ENCODE results near the gene SMIM29.

The SMIM29 gene

DNA sequence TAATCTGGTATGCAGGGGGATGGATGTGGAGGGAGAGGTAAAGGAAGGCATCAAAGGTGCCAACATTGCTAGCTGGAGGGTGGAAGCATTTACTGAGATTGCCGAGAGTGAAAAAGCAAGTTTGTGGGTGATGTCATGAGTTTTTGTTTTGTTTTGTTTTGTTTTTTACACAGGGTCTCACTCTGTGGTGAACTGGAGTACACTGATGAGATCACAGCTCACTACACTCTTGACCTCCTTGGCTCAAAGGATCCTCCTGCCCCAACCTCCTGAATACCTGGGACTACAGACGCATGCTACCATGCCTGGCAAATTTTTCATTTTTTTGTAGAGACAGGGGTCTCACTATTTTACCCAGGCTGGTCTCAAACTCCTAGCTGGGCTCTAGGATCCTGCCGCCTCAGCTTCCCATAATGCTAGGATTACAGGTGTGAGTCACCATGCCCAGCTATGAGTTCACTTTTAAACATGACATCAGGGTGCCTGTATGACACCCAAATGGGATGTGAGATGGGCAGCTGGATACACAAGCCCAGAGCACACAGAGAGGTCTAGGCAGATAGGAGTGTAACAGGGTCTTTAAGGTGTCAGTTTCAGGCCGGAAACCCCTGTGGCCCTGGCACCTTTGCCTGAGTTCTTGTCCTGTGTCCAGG is 47.2 kb downstream of the SMIM29 start:
- Histone ChIP-seq H3K4me1 (ENCODE audit: control insufficient read depth, low read length) (peaks cover 8% of the 10 kb centered on the region), H3F3A (ENCODE audit: control insufficient read depth, insufficient read depth) (peaks cover 4% of the 10 kb centered on the region; the same call in 1 of the 2 replicates), H4K20me1 (ENCODE audit: control insufficient read depth, insufficient read depth, low read depth, low read length) (no peaks in the 10 kb centered on the region), H3K9me3 (ENCODE audit: control insufficient read depth, insufficient read depth, low read length) (peaks cover 17% of the 10 kb centered on the region), H3K9me2 (replicated peaks; ENCODE audit: control insufficient read depth, low read length) (no peaks in the 10 kb centered on the region), H3K27ac (ENCODE audit: low read depth, low read length) (no peak overlapping the region), H3K4me2 (ENCODE audit: low read length) (no peak overlapping the region), H3K79me2 (ENCODE audit: control insufficient read depth, low read length) (no peaks in the 10 kb centered on the region), H3K27me3 (ENCODE audit: control insufficient read depth, low read length) (peaks cover 6% of the 10 kb centered on the region; the same call in 1 of the 2 replicates), H3K36me3 (ENCODE audit: control insufficient read depth, low read length) (no peaks in the 10 kb centered on the region), H3K4me3 (ENCODE audit: low read length) (no peak overlapping the region)
- TF ChIP-seq, protein P1, sequence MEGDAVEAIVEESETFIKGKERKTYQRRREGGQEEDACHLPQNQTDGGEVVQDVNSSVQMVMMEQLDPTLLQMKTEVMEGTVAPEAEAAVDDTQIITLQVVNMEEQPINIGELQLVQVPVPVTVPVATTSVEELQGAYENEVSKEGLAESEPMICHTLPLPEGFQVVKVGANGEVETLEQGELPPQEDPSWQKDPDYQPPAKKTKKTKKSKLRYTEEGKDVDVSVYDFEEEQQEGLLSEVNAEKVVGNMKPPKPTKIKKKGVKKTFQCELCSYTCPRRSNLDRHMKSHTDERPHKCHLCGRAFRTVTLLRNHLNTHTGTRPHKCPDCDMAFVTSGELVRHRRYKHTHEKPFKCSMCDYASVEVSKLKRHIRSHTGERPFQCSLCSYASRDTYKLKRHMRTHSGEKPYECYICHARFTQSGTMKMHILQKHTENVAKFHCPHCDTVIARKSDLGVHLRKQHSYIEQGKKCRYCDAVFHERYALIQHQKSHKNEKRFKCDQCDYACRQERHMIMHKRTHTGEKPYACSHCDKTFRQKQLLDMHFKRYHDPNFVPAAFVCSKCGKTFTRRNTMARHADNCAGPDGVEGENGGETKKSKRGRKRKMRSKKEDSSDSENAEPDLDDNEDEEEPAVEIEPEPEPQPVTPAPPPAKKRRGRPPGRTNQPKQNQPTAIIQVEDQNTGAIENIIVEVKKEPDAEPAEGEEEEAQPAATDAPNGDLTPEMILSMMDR (IDR thresholded peaks at IDR 0.05; ENCODE audit: low read depth, low read length, poor library complexity, severe bottlenecking): no peak
- TF ChIP-seq EZH2phosphoT487 (IDR thresholded peaks at IDR 0.05; ENCODE audit: borderline replicate concordance, low read length): no peak

DNA sequence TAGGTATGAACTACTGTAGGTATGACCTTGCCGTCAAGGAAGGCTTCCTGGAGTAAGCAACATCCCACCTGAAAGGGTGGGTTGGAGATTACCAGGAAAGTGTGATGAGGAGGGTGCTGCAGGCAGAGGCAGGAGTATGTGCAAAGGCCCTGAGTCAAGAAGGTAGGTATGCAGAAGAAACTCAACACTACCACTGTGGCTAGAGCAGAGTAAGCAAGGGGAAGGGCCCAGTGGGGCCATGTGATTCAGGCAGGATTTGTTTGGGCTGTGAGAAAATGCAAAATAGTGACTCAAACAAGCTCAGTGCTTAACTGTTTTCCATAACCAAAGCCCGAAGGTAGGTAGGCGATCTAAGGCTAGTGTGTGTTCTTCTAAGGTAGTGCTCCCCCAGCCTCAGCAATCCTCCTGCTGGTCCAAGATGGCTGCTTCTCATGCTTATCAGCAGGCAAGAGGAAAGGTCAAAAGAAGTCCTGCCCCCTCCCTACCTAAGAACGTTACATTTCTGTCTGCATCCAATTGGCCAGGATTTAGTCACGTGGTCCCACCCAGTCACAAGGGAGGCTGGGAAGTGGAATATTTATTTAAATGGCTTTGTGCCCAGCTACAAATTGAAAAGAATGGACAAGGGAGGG is 48.4 kb downstream of the SMIM29 start:
- Histone ChIP-seq H3K9me3 (ENCODE audit: control insufficient read depth, insufficient read depth, low read length) (peaks cover 17% of the 10 kb centered on the region), H3K79me2 (ENCODE audit: control insufficient read depth, low read length) (no peaks in the 10 kb centered on the region), H3K27ac (ENCODE audit: low read depth, low read length) (no peak overlapping the region), H3F3A (ENCODE audit: control insufficient read depth, insufficient read depth) (peaks cover 4% of the 10 kb centered on the region; the same call in 1 of the 2 replicates), H3K4me2 (ENCODE audit: low read length) (no peak overlapping the region), H3K36me3 (ENCODE audit: control insufficient read depth, low read length) (no peaks in the 10 kb centered on the region), H3K4me3 (ENCODE audit: low read length) (no peak overlapping the region), H3K9me2 (replicated peaks; ENCODE audit: control insufficient read depth, low read length) (no peaks in the 10 kb centered on the region), H3K4me1 (ENCODE audit: control insufficient read depth, low read length) (peaks cover 16% of the 10 kb centered on the region), H4K20me1 (ENCODE audit: control insufficient read depth, insufficient read depth, low read depth, low read length) (no peaks in the 10 kb centered on the region), H3K27me3 (ENCODE audit: control insufficient read depth, low read length) (peaks cover 12% of the 10 kb centered on the region; the same call in 1 of the 2 replicates)
- no peak for TF ChIP-seq EZH2phosphoT487 (IDR thresholded peaks at IDR 0.05; ENCODE audit: borderline replicate concordance, low read length)
- TF ChIP-seq, protein P1 (IDR thresholded peaks at IDR 0.05; ENCODE audit: low read depth, low read length, poor library complexity, severe bottlenecking): no peak

DNA sequence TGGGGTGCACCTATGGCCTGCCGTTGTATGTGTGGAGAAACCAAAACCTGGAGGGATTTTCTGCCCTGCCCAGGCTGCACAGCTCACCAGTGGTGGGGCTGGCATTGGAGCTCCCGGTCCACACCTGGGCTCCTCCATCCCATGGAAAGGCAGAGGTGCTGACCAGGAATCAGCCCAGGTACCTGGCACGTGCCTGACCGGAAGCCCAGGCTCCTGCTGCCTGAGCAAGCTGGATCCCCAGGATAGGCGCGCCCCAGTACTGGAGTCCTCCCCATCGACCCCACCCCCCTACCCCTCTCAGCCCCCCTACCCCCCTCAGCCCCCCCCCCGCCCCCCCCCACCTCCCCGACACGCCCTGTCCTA is 52.0 kb downstream of the SMIM29 start:
- TF ChIP-seq, protein P1 (IDR thresholded peaks at IDR 0.05; ENCODE audit: low read depth, low read length, poor library complexity, severe bottlenecking): no peak
- TF ChIP-seq EZH2phosphoT487 (IDR thresholded peaks at IDR 0.05; ENCODE audit: borderline replicate concordance, low read length): no peak
- no peaks in the 10 kb centered on the region for H3K36me3 ChIP-seq (ENCODE audit: control insufficient read depth, low read length)
- H3F3A ChIP-seq (ENCODE audit: control insufficient read depth, insufficient read depth): peaks cover 4% of the 10 kb centered on the region; the same call in 1 of the 2 replicates
- H3K4me1 ChIP-seq (ENCODE audit: control insufficient read depth, low read length): peaks cover 16% of the 10 kb centered on the region
- H3K9me2 ChIP-seq (replicated peaks; ENCODE audit: control insufficient read depth, low read length): no peaks in the 10 kb centered on the region
- no peak overlapping the region for H3K27ac ChIP-seq (ENCODE audit: low read depth, low read length)
- no peaks in the 10 kb centered on the region for H3K79me2 ChIP-seq (ENCODE audit: control insufficient read depth, low read length)
- peak overlapping the region; percentile 95 for H3K4me2 ChIP-seq (ENCODE audit: low read length)
- no peaks in the 10 kb centered on the region for H4K20me1 ChIP-seq (ENCODE audit: control insufficient read depth, insufficient read depth, low read depth, low read length)
- H3K27me3 ChIP-seq (ENCODE audit: control insufficient read depth, low read length): peaks cover 18% of the 10 kb centered on the region; the same call in 1 of the 2 replicates
- peak overlapping the region; percentile 84 for H3K4me3 ChIP-seq (ENCODE audit: low read length)
- peaks cover 6% of the 10 kb centered on the region; the same call in 1 of the 2 replicates for H3K9me3 ChIP-seq (ENCODE audit: control insufficient read depth, insufficient read depth, low read length)

Data from DOHH2 (cell line).